Stimulated activated CD8-positive, alpha-beta memory T cell treated with anti-CD3 and anti-CD28 coated beads, Interleukin-7, amount 100 ng/mL, for 1 hour (primary cell): ENCODE measurements around the gene BNIP5.

ENCODE experiments used
- DNase-seq, 2 donors: peaks; one replicate each; pipeline ENCODE4 v3.0.0-alpha.2; 2020; ENCODE audit warnings: low read depth in 2 of 2

BNIP5 gene

DNA sequence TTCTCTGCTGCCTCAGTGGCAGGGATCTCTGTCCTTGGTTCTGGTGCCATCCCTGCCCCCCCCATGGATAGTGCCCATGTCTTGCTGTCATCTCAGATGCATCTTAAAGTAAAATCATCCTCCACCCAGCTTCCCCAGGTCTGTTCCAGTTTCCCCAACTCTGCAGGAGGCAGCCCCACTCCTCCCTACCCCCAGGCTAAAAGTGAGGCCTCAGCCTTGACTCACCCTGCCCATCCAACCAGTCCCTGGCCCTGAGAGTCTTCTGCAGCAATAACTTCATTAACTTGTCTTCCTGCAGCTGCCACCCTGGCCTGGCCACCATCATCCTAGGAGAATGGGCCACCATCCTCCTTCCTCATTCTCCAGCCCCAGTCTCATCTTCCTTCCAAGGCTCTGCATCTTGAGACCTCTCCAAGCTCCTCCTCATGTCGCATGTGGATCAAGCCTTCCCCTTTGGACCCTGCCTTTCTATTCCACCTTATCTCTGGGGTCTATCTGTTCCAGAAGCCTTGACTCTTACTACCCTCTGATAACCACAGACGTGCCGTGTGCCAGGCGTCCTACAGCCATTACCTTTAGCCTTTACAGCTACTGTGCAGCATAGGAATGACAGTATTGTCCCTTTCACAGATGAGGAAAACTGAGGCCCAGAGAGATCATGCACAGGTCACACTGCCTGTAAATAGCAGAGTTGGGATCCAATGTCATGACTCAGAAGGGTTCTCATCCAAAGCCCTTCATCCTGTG lies 68.8 kb downstream of the BNIP5 start:
- no peak for DNase-seq

GRCh38 chr6:36266913-36267644 lies 69.6 kb downstream of the BNIP5 start:
- no peak for DNase-seq
